Thyroid gland (tissue), 4 donors: Measurements from ENCODE around the gene MYG1. TPM values are rescaled to one million over a fixed set of nuclear protein-coding genes. Genes with fewer than 3 reads are reported as not detected.

Source experiments
- DNase-seq, 2 donors: peaks; one replicate each; pipeline ENCODE4 v3.0.0-alpha.2; 2019
- H3K27ac ChIP-seq, 3 donors: fragments of 200-600 bp; sonication (generic); 1 replicate in 2 of 3; 2 replicates in 1 of 3; pipeline ENCODE4 v1.5.1; 2016 to 2019; ENCODE audit warnings: mild to moderate bottlenecking in 1 of 3, moderate library complexity in 1 of 3
- H3K27me3 ChIP-seq: fragments of 200-600 bp; sonication (generic); one replicate; pipeline ENCODE4 v1.5.1; 2019
- H3K36me3 ChIP-seq, 2 donors: fragments of 200-600 bp; sonication (generic); one replicate each; pipeline ENCODE4 v1.5.1; 2016 to 2019
- H3K4me1 ChIP-seq, 2 donors: fragments of 200-600 bp; sonication (generic); one replicate each; pipeline ENCODE4 v1.5.1; 2017 to 2019
- H3K4me3 ChIP-seq, 3 donors: fragments of 200-600 bp; sonication (generic); replicated peaks in 1 of 3; 1 replicate in 2 of 3; 2 replicates in 1 of 3; pipeline ENCODE4 v1.5.1; 2016; ENCODE audit warnings: mild to moderate bottlenecking in 1 of 3
- H3K9me3 ChIP-seq: fragments of 200-600 bp; sonication (generic); one replicate; pipeline ENCODE4 v1.5.1; 2017
- CTCF ChIP-seq, 6 experiments: fragments of 200-600 bp in 3 of 6; fragments of 450-650 bp in 3 of 6; sonication (generic) in 3 of 6; IDR thresholded peaks; one replicate each; pipeline ENCODE4 v1.5.1; 2016 to 2019; ENCODE audit warnings: antibody characterized with exemption in 6 of 6, mild to moderate bottlenecking in 2 of 6, inconsistent platforms in 1 of 6, moderate library complexity in 1 of 6
- POLR2A ChIP-seq, 2 donors: fragments of 450-650 bp; IDR thresholded peaks; one replicate each; pipeline ENCODE4 v1.6.1; 2017; ENCODE audit warnings: antibody characterized with exemption in 2 of 2, mild to moderate bottlenecking in 2 of 2, moderate library complexity in 1 of 2
- whole genome bisulfite sequencing, 2 donors: methylation state at CpG; one replicate each; pipeline ENCODE4 v1.1.5; 2017; 5-methylcytosine and 5-hydroxymethylcytosine counted together
- intact Hi-C: fragments of 100-400 bp; cut with DNase I; formaldehyde crosslinking; loops from one replicate; pipeline ENCODE4 v1.15.1; 2023
- total RNA-seq, 4 donors: library from RNA; depleted of rRNA; stranded (reverse); fragments of >200 nt; gene quantifications; one replicate each; pipeline ENCODE4 v1.2.3, GENCODE V29; 2016

MYG1 gene
- total RNA-seq, 4 donors from 2014 or later, result 36.7 to 63.8 (median 51.6) TPM

- DNase-seq, result no peak
- Histone ChIP-seq H3K4me1 (no peaks in the 10 kb centered on the region), H3K4me3 (no peak overlapping the region), H3K27me3 (no peaks in the 10 kb centered on the region), H3K27ac (no peak overlapping the region), H3K9me3 (no peaks in the 10 kb centered on the region), H3K36me3 (no peaks in the 10 kb centered on the region)
- intact Hi-C loops, result loop anchor here (2.0 kb wide), 1 partner anchor 76 kb away; no protein-coding TSS in a partner anchor
- WGBS, 2 donors, result 64 to 81% methylated on average over 9 of the region's 9 CpGs
- no peak for TF ChIP-seq CTCF (IDR thresholded peaks at IDR 0.05)
- TF ChIP-seq POLR2A (IDR thresholded peaks at IDR 0.05), result no peak
Observed at GRCh38 chr12:53286448-53286847, 13.0 kb upstream of the MYG1 start.

DNA sequence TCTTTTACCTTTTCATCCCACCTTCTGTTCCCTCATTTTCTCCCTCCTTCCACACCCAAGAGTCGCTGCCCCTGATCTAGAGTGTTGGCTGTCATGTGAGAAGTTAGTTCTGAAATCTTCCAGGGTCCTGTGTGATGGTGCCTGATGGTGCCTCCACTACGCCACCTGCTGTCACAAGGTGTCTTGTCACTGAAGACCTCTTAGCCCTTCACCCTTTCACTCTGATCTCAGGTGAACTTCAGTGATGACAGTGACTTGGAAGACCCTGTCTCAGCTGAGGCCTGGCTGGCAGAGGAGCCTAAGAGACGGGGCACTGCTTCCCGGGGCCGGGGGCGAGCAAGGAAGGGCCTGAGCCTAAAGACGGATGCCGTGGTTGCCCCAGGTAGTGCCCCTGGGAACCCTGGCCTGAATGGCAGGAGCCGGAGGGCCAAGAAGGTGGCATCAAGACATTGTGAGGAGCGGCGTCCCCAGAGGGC is 11.7 kb upstream of the MYG1 start:
- no peak overlapping the region for H3K4me3 ChIP-seq
- peak; percentile 76 to 78 for DNase-seq
- no peak overlapping the region for H3K27ac ChIP-seq
- no peaks in the 10 kb centered on the region for H3K36me3 ChIP-seq
- H3K27me3 ChIP-seq, result no peaks in the 10 kb centered on the region
- TF ChIP-seq POLR2A (IDR thresholded peaks at IDR 0.05) (no peak), CTCF (IDR thresholded peaks at IDR 0.05) (peak in 5 of 6 experiments; percentile 40 to 83 (median 72))
- no peaks in the 10 kb centered on the region for H3K4me1 ChIP-seq
- intact Hi-C loops, result loop anchor here (2.0 kb wide), 1 partner anchor 77 kb away; no protein-coding TSS in a partner anchor
- WGBS, 2 donors, result 77 to 82% methylated on average over 4 to 11 of the region's 11 CpGs
- H3K9me3 ChIP-seq, result no peaks in the 10 kb centered on the region

GRCh38 chr12:53288322-53288721 is 11.2 kb upstream of the MYG1 start:
- no peaks in the 10 kb centered on the region for H3K36me3 ChIP-seq
- no peak overlapping the region for H3K27ac ChIP-seq
- WGBS, 2 donors, result 90 to 94% methylated on average over 6 of the region's 6 CpGs
- TF ChIP-seq CTCF (IDR thresholded peaks at IDR 0.05), result no peak
- no peak for TF ChIP-seq POLR2A (IDR thresholded peaks at IDR 0.05)
- intact Hi-C loops, result no loop called here
- no peak overlapping the region for H3K4me3 ChIP-seq
- no peaks in the 10 kb centered on the region for H3K27me3 ChIP-seq
- H3K4me1 ChIP-seq, result no peaks in the 10 kb centered on the region
- H3K9me3 ChIP-seq, result no peaks in the 10 kb centered on the region
- DNase-seq, result no peak

DNA sequence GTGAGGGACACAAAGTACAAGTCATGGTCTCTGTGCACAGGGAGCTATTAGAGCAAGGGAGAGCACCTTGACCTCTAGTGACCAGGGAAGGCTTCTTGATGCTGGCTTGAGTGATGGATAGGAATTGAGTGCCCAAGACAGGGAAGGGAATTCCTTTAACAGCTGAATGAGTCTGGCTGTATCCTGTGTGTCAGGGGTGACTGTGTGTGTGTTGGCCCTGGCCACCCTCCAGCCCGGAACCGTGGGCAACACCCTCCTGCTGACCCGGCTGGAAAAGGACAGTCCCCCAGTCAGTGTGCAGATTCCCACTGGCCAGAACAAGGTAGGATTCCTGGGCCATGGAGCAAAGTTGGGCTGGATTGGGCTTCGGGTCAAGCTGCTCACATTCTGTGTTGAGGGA is 9.6 kb upstream of the MYG1 start:
- 73 to 78% methylated on average over 4 of the region's 4 CpGs for WGBS, 2 donors
- intact Hi-C loops, result no loop called here
- Histone ChIP-seq H3K27me3 (no peaks in the 10 kb centered on the region), H3K4me1 (peaks cover under 1 to 5% of the 10 kb centered on the region in 2 donors), H3K27ac (no peak overlapping the region), H3K9me3 (no peaks in the 10 kb centered on the region), H3K4me3 (no peak overlapping the region), H3K36me3 (no peaks in the 10 kb centered on the region)
- TF ChIP-seq POLR2A (IDR thresholded peaks at IDR 0.05) (no peak), CTCF (IDR thresholded peaks at IDR 0.05) (no peak)
- no peak for DNase-seq

DNA sequence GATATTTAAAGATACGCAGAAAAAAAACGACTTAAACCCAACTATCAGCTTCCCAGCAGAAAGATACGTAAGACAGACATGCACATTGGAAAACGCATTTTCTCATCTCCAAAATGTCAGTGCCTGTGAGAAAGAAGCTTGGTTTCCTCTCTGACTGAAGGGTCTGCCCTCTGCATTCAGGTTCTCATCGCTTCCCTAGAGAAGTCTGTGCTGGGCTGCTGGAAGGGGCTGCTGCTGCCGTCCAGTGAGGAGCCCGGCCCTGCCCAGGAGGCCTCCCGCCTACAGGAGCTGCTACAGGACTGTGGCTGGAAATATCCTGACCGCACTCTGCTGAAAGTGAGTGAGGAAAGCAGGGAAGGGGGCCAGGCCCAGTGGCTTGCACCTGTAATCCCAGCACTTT is 8.8 kb upstream of the MYG1 start:
- TF ChIP-seq POLR2A (IDR thresholded peaks at IDR 0.05) (no peak), CTCF (IDR thresholded peaks at IDR 0.05) (no peak)
- Histone ChIP-seq H3K9me3 (no peaks in the 10 kb centered on the region), H3K36me3 (no peaks in the 10 kb centered on the region), H3K4me3 (no peak overlapping the region), H3K4me1 (peaks cover 4 to 7% of the 10 kb centered on the region in 2 donors), H3K27me3 (no peaks in the 10 kb centered on the region), H3K27ac (no peak overlapping the region)
- WGBS, 2 donors, result 90 to 91% methylated on average over 5 to 7 of the region's 9 CpGs
- no peak for DNase-seq
- intact Hi-C loops, result no loop called here
